Measurements from ENCODE around the gene MRPL1. TPM values are rescaled to one million over a fixed set of nuclear protein-coding genes. Genes with fewer than 3 reads are reported as not detected.

MRPL1 gene
- total RNA-seq, 1 experiment from 2014 or later, result 25.7 TPM

DNA sequence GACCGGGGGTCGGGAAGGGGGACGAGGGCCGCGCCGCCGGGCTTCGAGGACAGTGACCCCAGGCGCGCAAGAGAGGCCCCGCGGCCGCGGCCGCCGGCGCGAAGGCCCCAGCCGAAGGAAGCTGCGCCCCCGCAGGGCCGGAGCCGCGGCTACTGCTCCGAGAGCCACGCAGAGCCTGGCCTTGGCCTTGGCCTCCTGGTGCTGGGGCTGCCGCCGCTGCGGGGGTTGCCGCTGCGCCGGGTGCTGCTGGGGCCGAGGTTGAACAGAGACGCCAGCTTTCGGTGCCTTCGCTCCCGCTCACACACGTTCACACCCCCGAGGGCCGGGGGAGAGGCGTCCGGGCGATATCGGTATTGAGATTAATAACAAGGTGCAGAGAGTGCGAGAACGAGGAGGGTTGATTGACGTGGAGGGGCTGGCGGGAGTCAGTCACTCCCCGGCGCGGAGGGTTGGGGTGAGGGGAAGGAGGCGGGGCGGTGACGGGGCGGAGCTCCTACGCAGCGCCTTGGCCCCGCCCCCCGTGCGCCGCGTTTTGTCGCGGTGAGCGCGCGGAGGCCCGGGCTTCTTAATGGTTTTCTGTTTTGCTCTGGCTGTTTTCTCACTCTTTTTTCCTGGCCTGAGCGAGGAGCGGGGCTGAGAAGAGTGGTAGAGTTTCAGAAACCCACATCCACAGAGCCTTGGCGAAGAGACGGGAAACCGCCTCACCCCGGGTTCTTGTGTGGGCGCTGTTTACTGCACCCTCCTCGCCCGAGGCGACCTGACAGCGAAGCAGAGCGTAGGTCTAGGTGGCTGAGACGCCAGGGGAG, 42.6 kb upstream of the MRPL1 start (continued):
- TF ChIP-seq, protein P1, sequence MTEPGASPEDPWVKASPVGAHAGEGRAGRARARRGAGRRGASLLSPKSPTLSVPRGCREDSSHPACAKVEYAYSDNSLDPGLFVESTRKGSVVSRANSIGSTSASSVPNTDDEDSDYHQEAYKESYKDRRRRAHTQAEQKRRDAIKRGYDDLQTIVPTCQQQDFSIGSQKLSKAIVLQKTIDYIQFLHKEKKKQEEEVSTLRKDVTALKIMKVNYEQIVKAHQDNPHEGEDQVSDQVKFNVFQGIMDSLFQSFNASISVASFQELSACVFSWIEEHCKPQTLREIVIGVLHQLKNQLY (CRISPR knock-in tag; IDR thresholded peaks at IDR 0.05), result no peak; the same call in 1 of the 2 replicates
- TF ChIP-seq, protein P2, sequence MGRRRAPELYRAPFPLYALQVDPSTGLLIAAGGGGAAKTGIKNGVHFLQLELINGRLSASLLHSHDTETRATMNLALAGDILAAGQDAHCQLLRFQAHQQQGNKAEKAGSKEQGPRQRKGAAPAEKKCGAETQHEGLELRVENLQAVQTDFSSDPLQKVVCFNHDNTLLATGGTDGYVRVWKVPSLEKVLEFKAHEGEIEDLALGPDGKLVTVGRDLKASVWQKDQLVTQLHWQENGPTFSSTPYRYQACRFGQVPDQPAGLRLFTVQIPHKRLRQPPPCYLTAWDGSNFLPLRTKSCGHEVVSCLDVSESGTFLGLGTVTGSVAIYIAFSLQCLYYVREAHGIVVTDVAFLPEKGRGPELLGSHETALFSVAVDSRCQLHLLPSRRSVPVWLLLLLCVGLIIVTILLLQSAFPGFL (CRISPR knock-in tag; IDR thresholded peaks at IDR 0.05; ENCODE audit: borderline replicate concordance), result no peak
- TF ChIP-seq TEAD4 (CRISPR knock-in tag; IDR thresholded peaks at IDR 0.05), result no peak

DNA sequence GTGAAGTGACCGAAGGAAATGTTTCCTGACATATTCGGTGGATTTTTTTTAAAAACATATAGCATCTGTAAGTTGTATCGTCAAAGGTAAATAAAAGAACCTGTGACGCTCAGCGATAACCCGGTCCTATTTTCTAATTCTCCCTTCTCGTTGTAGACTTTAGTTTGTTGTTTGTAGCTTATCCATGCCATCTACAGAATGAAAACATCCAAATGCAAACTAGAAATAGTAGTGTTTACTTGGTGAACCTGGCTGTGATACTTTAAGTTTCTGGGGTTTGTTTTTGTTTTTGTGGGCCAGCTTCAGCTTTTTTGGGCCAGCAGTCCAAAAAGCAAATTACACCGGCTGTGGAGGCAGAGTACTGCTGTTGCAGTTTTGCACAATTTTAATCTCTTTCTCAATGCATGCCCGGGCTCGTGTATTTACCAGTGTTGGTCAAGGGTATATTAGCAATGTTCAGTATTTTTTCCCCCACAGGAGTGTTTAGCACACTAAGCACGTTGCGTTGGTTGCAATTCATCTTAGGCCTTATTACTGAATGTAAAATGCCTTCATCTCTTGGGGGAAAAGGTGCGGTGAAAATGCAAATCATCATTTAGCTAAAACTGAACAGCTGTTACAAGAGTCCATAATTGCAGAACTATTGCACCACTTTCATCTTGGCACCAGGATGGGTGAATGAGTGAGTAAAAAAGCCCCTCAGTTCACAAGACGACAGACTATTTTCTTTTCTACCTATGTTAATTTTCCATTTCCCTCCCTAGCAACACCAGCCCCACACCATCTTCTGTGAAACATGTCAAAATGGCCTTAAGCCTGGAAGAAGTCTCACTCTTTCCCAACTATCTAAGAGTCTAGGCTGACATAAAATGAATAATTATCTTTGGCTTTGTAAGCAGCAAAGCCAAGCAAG, 41.7 kb upstream of the MRPL1 start:
- ChIA-PET POLR2A (interaction anchor here (1.7 kb wide), 1 partner anchor 42 kb away, joined by 15 read pairs; the partner anchor contains the start of gene MRPL1), CTCF (interaction anchor here (2.0 kb wide), 1 partner anchor 42 kb away, joined by 4 read pairs; the partner anchor contains the start of gene MRPL1)
- no peaks in the 10 kb centered on the region for H3K36me3 Mint-ChIP-seq
- TF ChIP-seq, protein P3, sequence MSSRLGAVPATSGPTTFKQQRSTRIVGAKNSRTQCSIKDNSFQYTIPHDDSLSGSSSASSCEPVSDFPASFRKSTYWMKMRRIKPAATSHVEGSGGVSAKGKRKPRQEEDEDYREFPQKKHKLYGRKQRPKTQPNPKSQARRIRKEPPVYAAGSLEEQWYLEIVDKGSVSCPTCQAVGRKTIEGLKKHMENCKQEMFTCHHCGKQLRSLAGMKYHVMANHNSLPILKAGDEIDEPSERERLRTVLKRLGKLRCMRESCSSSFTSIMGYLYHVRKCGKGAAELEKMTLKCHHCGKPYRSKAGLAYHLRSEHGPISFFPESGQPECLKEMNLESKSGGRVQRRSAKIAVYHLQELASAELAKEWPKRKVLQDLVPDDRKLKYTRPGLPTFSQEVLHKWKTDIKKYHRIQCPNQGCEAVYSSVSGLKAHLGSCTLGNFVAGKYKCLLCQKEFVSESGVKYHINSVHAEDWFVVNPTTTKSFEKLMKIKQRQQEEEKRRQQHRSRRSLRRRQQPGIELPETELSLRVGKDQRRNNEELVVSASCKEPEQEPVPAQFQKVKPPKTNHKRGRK (CRISPR knock-in tag; IDR thresholded peaks at IDR 0.05; ENCODE audit: borderline replicate concordance), result no peak
- TF ChIP-seq, protein P4, sequence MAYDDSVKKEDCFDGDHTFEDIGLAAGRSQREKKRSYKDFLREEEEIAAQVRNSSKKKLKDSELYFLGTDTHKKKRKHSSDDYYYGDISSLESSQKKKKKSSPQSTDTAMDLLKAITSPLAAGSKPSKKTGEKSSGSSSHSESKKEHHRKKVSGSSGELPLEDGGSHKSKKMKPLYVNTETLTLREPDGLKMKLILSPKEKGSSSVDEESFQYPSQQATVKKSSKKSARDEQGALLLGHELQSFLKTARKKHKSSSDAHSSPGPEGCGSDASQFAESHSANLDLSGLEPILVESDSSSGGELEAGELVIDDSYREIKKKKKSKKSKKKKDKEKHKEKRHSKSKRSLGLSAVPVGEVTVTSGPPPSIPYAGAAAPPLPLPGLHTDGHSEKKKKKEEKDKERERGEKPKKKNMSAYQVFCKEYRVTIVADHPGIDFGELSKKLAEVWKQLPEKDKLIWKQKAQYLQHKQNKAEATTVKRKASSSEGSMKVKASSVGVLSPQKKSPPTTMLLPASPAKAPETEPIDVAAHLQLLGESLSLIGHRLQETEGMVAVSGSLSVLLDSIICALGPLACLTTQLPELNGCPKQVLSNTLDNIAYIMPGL (CRISPR knock-in tag; IDR thresholded peaks at IDR 0.05), result no peak
- no peak for TF ChIP-seq FOXJ3 (CRISPR knock-in tag; IDR thresholded peaks at IDR 0.05; ENCODE audit: borderline replicate concordance)
- no peak for TF ChIP-seq NFATC4 (CRISPR knock-in tag; IDR thresholded peaks at IDR 0.05)
- no peak for TF ChIP-seq ZNF396 (CRISPR knock-in tag; IDR thresholded peaks at IDR 0.05; ENCODE audit: borderline replicate concordance)
- TF ChIP-seq, protein P5, sequence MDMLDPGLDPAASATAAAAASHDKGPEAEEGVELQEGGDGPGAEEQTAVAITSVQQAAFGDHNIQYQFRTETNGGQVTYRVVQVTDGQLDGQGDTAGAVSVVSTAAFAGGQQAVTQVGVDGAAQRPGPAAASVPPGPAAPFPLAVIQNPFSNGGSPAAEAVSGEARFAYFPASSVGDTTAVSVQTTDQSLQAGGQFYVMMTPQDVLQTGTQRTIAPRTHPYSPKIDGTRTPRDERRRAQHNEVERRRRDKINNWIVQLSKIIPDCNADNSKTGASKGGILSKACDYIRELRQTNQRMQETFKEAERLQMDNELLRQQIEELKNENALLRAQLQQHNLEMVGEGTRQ (CRISPR knock-in tag; IDR thresholded peaks at IDR 0.05), result no peak
- no peak for TF ChIP-seq ZNF138 (CRISPR knock-in tag; conservative IDR thresholded peaks at IDR 0.05)
- TF ChIP-seq, protein P6, sequence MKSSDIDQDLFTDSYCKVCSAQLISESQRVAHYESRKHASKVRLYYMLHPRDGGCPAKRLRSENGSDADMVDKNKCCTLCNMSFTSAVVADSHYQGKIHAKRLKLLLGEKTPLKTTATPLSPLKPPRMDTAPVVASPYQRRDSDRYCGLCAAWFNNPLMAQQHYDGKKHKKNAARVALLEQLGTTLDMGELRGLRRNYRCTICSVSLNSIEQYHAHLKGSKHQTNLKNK (CRISPR knock-in tag; IDR thresholded peaks at IDR 0.05), result no peak
- no peak for TF ChIP-seq TEAD1 (CRISPR knock-in tag; IDR thresholded peaks at IDR 0.05)
- TF ChIP-seq, protein P7, sequence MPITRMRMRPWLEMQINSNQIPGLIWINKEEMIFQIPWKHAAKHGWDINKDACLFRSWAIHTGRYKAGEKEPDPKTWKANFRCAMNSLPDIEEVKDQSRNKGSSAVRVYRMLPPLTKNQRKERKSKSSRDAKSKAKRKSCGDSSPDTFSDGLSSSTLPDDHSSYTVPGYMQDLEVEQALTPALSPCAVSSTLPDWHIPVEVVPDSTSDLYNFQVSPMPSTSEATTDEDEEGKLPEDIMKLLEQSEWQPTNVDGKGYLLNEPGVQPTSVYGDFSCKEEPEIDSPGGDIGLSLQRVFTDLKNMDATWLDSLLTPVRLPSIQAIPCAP (CRISPR knock-in tag; IDR thresholded peaks at IDR 0.05), result no peak
- TF ChIP-seq, protein P2 (CRISPR knock-in tag; IDR thresholded peaks at IDR 0.05; ENCODE audit: borderline replicate concordance), result no peak
- TF ChIP-seq, protein P8, sequence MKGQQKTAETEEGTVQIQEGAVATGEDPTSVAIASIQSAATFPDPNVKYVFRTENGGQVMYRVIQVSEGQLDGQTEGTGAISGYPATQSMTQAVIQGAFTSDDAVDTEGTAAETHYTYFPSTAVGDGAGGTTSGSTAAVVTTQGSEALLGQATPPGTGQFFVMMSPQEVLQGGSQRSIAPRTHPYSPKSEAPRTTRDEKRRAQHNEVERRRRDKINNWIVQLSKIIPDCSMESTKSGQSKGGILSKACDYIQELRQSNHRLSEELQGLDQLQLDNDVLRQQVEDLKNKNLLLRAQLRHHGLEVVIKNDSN (CRISPR knock-in tag; IDR thresholded peaks at IDR 0.05), result no peak
- ATAC-seq, result no peak
- no peak for DNase-seq (ENCODE audit: low spot score)
- peaks cover 14% of the 10 kb centered on the region for H3K4me1 Mint-ChIP-seq
- no peaks in the 10 kb centered on the region for H3K9me3 Mint-ChIP-seq
- peak overlapping the region; percentile 92; the same call in 1 of the 2 replicates for H3K27ac Mint-ChIP-seq
- H3K4me3 Mint-ChIP-seq, result peak overlapping the region; percentile 95
- H3K27me3 Mint-ChIP-seq (ENCODE audit: low read depth), result peaks cover 7% of the 10 kb centered on the region
